Left lung (tissue), 10 donors: ENCODE measurements around the gene GMDS. TPM values are rescaled to one million over a fixed set of nuclear protein-coding genes. Genes with fewer than 3 reads are reported as not detected.

Experiments
- ATAC-seq: fragments of 200-7000 bp; cut with Tn5 transposase; one replicate; pipeline ENCODE4 v1.9.1; 2020; ENCODE audit warnings: moderate library complexity
- DNase-seq, 4 donors: peaks; one replicate each; pipeline ENCODE4 v3.0.0-alpha.2; 2013 to 2020
- H3K27ac ChIP-seq, 2 donors: fragments of 200-600 bp; sonication (generic) in 1 of 2; one replicate each; pipeline versions ENCODE4 v1.5.0 to v1.8.0; 2020 to 2021
- H3K27me3 ChIP-seq, 2 donors: fragments of 200-600 bp; sonication (generic) in 1 of 2; one replicate each; pipeline versions ENCODE4 v1.5.0 to v1.8.0; 2020 to 2021
- H3K36me3 ChIP-seq, 2 donors: fragments of 200-600 bp; sonication (generic) in 1 of 2; one replicate each; pipeline versions ENCODE4 v1.5.0 to v1.8.0; 2020 to 2021
- H3K4me1 ChIP-seq, 2 donors: fragments of 200-600 bp; one replicate each; pipeline ENCODE4 v1.8.0; 2021
- H3K4me3 ChIP-seq, 2 donors: fragments of 200-600 bp; sonication (generic) in 1 of 2; one replicate each; pipeline versions ENCODE4 v1.5.0 to v1.8.0; 2020 to 2021; ENCODE audit warnings: mild to moderate bottlenecking in 1 of 2
- H3K9me3 ChIP-seq, 2 donors: fragments of 200-600 bp; sonication (generic) in 1 of 2; one replicate each; pipeline versions ENCODE4 v1.5.0 to v1.8.0; 2020 to 2021
- CTCF ChIP-seq, 2 donors: fragments of 200-600 bp; sonication (generic) in 1 of 2; IDR thresholded peaks; one replicate each; pipeline versions ENCODE4 v1.5.0 to v1.8.0; 2021; ENCODE audit warnings: antibody characterized with exemption in 2 of 2
- intact Hi-C, 2 donors: fragments of 100-400 bp; cut with DNase I; formaldehyde crosslinking; loops; one replicate each; pipeline versions ENCODE4 v1.11.2 to v1.14.2; 2022
- polyA plus RNA-seq, 6 donors: library from polyadenylated mRNA; unstranded; fragments of 120-200 nt; gene quantifications; one replicate each; pipeline ENCODE4 v1.2.1, GENCODE V29; 2013; ENCODE audit not compliant: insufficient read length in 6 of 6
- total RNA-seq, 2 donors: library from RNA; stranded (reverse); fragmentation: NEBNext Ultra II Directional; extraction: Animal tissue kit (Norgen Biotek cat#: 25700); gene quantifications; one replicate each; pipeline ENCODE4 v1.2.1, GENCODE V29; 2021
- donor health status: DM: no; HTN: yes; CAD: no.
- donor health status: DM: no; HTN: no; CAD: no.

The GMDS gene
- total and polyA plus RNA-seq, 8 donors, result 16.5 to 25.4 (median 21.2) TPM

- Histone ChIP-seq H3K4me3 (no peak overlapping the region), H3K36me3 (no peaks in the 10 kb centered on the region), H3K9me3 (no peaks in the 10 kb centered on the region), H3K27me3 (no peaks in the 10 kb centered on the region), H3K4me1 (no peaks in the 10 kb centered on the region), H3K27ac (no peak overlapping the region)
- intact Hi-C loops, result no loop called here
- ATAC-seq (no peak), DNase-seq (no peak)
- no peak for TF ChIP-seq CTCF (IDR thresholded peaks at IDR 0.05)
Measured at GRCh38 chr6:1715336-1715735, 530.1 kb downstream of the GMDS start.

GRCh38 chr6:1714654-1715053 is 530.8 kb downstream of the GMDS start:
- Histone ChIP-seq H3K9me3 (no peaks in the 10 kb centered on the region), H3K4me1 (peaks cover 0 to 1% of the 10 kb centered on the region in 2 donors), H3K27me3 (no peaks in the 10 kb centered on the region), H3K27ac (no peak overlapping the region), H3K36me3 (no peaks in the 10 kb centered on the region), H3K4me3 (no peak overlapping the region)
- intact Hi-C loops, result no loop called here
- no peak for TF ChIP-seq CTCF (IDR thresholded peaks at IDR 0.05)
- DNase-seq (no peak), ATAC-seq (no peak)

- Histone ChIP-seq H3K27me3 (no peaks in the 10 kb centered on the region), H3K27ac (no peak overlapping the region), H3K4me3 (no peak overlapping the region), H3K4me1 (peaks cover 0 to 13% of the 10 kb centered on the region in 2 donors), H3K36me3 (no peaks in the 10 kb centered on the region), H3K9me3 (no peaks in the 10 kb centered on the region)
- intact Hi-C loops, result no loop called here
- ATAC-seq (no peak), DNase-seq (no peak)
- no peak for TF ChIP-seq CTCF (IDR thresholded peaks at IDR 0.05)
Measured at GRCh38 chr6:1713016-1713600, 532.3 kb downstream of the GMDS start.

GRCh38 chr6:1712451-1712850 is 533.0 kb downstream of the GMDS start:
- Histone ChIP-seq H3K36me3 (no peaks in the 10 kb centered on the region), H3K9me3 (no peaks in the 10 kb centered on the region), H3K4me1 (peaks cover 0 to 13% of the 10 kb centered on the region in 2 donors), H3K4me3 (no peak overlapping the region), H3K27ac (no peak overlapping the region), H3K27me3 (no peaks in the 10 kb centered on the region)
- no peak for TF ChIP-seq CTCF (IDR thresholded peaks at IDR 0.05)
- DNase-seq (no peak), ATAC-seq (no peak)
- intact Hi-C loops, result no loop called here

GRCh38 chr6:1711136-1711535 is 534.3 kb downstream of the GMDS start:
- intact Hi-C loops, result no loop called here
- Histone ChIP-seq H3K4me1 (peaks cover 0 to 13% of the 10 kb centered on the region in 2 donors), H3K36me3 (no peaks in the 10 kb centered on the region), H3K9me3 (no peaks in the 10 kb centered on the region), H3K27me3 (no peaks in the 10 kb centered on the region), H3K27ac (no peak overlapping the region), H3K4me3 (no peak overlapping the region)
- no peak for ATAC-seq
- no peak for DNase-seq
- no peak for TF ChIP-seq CTCF (IDR thresholded peaks at IDR 0.05)
